ENCODE data around the gene TRIM62. TPM values are rescaled to one million over a fixed set of nuclear protein-coding genes. Genes with fewer than 3 reads are reported as not detected.

Gene TRIM62
- total RNA-seq, 1 donor from 2014 or later, result 14.0 TPM

DNA sequence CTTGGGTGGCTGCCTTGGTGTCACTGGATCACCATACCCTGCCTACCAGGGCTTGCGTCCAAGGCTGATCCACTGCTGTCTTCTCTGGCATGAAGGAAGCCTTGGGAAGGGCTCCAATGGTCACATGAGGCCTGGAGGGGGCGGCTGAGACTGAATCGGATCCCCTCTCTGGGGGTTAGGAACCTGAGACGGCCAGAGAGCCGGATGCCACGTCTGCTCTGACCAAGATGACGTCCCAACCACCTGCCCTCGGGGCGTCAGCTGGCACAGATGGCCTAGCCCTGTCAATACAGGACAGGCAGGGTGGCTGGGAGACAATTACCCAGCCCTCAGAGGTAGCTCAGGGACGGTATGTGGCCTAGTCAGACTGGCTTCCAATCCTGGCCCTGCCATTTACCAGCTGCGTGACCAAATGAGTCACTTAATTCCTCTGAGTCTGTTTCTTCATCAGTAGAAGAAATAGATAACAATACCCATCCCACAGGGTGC is 5.4 kb downstream of the TRIM62 start:
- H3K4me3 Mint-ChIP-seq, result no peak overlapping the region
- no peaks in the 10 kb centered on the region for H3K9me3 Mint-ChIP-seq
- H3K36me3 Mint-ChIP-seq, result peaks cover 3% of the 10 kb centered on the region
- H3K27ac Mint-ChIP-seq, result peak overlapping the region; percentile 92
- DNase-seq (ENCODE audit: extremely low spot score, unreplicated experiment), result no peak
- TF ChIP-seq, protein P1, sequence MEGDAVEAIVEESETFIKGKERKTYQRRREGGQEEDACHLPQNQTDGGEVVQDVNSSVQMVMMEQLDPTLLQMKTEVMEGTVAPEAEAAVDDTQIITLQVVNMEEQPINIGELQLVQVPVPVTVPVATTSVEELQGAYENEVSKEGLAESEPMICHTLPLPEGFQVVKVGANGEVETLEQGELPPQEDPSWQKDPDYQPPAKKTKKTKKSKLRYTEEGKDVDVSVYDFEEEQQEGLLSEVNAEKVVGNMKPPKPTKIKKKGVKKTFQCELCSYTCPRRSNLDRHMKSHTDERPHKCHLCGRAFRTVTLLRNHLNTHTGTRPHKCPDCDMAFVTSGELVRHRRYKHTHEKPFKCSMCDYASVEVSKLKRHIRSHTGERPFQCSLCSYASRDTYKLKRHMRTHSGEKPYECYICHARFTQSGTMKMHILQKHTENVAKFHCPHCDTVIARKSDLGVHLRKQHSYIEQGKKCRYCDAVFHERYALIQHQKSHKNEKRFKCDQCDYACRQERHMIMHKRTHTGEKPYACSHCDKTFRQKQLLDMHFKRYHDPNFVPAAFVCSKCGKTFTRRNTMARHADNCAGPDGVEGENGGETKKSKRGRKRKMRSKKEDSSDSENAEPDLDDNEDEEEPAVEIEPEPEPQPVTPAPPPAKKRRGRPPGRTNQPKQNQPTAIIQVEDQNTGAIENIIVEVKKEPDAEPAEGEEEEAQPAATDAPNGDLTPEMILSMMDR (conservative IDR thresholded peaks at IDR 0.05), result no peak
- peaks cover 36% of the 10 kb centered on the region for H3K4me1 Mint-ChIP-seq (ENCODE audit: unreplicated experiment)
- no peaks in the 10 kb centered on the region for H3K27me3 Mint-ChIP-seq

DNA sequence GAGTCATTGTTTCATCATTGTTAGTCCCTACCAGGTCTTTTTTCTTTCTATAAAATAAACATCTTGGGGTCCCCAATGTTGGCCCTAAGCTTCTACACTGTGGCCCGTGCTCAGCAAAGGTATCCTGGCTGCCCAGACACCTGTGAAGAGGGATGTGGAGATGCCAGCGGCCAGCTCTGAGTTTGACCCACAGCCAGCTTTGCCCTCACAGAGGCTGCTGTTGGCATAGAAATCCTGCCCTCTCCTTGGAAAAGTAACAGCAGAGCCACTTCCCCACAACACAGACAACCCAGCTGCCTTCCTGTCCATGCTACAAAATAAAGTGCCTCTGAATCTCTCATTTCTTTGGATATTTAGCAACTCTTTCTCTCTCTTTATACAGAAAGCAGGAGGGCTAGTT is 6.0 kb downstream of the TRIM62 start:
- peaks cover 3% of the 10 kb centered on the region for H3K36me3 Mint-ChIP-seq
- no peak overlapping the region for H3K4me3 Mint-ChIP-seq
- no peaks in the 10 kb centered on the region for H3K9me3 Mint-ChIP-seq
- H3K27me3 Mint-ChIP-seq, result no peaks in the 10 kb centered on the region
- peak overlapping the region; percentile 92 for H3K27ac Mint-ChIP-seq
- peaks cover 42% of the 10 kb centered on the region for H3K4me1 Mint-ChIP-seq (ENCODE audit: unreplicated experiment)
- TF ChIP-seq, protein P1 (conservative IDR thresholded peaks at IDR 0.05), result no peak
- DNase-seq (ENCODE audit: extremely low spot score, unreplicated experiment), result no peak

DNA sequence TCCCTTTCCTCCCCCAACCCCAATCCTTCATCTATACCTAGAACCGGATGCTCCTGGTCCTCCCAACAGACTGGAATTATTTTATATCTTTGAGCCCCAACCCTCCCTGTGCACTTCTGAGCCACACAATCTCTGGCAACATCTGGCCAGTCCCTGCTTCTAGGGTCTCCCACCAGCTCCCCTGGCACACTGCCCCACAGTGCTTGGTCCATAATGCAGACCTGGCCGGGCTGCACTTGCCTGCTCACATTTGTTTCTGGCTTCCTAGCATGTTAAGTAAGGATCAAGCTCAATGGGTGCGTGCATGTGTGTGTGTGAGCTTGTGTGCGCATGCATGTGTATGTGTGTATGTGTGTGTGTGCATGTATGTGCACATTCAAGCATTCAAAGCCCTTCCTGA is 8.8 kb downstream of the TRIM62 start:
- Mint-ChIP-seq H3K27me3 (no peaks in the 10 kb centered on the region), H3K4me3 (peak overlapping the region; percentile 53), H3K36me3 (peaks cover 7% of the 10 kb centered on the region), H3K9me3 (no peaks in the 10 kb centered on the region), H3K4me1 (ENCODE audit: unreplicated experiment) (peaks cover 41% of the 10 kb centered on the region), H3K27ac (peak overlapping the region; percentile 93)
- DNase-seq (ENCODE audit: extremely low spot score, unreplicated experiment), result no peak
- TF ChIP-seq, protein P1 (conservative IDR thresholded peaks at IDR 0.05), result no peak

DNA sequence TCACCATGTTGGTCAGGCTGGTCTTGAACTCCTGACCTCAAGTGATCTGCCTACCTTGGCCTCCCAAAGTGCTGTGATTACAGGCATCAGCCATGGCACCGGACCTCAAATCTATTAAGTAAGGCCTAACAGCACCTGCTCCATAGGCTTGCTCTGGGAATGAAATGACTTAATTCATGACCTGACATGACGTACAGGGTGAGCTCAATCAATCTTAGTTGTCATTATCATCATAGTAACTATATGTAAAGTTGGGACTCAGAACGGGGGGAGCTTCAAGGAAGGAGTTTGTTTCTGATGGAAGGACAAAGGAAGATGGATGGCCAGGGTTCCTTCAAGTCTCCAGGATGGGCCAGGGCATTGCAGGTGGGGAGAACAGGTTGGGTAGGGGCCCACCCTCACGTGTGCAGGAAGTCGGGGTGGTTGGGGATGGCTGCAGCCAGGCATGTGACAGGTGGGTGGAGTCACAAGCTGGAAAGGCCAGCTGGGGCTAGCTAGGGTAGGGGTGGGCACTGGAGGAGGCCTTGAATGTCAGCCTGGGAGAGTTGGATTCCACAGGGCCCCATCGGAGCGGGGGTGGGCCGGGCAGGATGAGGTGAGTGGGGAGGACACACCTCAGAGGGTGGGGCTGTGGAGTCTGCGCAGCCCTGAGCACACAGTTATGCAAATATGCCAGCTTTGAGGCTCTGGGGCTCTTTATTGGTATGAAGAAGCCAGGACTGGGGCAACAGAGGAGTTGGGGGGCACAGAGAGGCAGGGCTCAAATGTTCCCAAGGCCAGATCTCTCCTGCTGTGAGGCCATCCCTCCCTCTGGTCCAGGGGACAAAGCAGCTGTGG is 9.6 kb downstream of the TRIM62 start:
- H3K27ac Mint-ChIP-seq, result peak overlapping the region; percentile 93
- no peak for DNase-seq (ENCODE audit: extremely low spot score, unreplicated experiment)
- peak overlapping the region; percentile 40 for H3K4me3 Mint-ChIP-seq
- H3K4me1 Mint-ChIP-seq (ENCODE audit: unreplicated experiment), result peaks cover 34% of the 10 kb centered on the region
- peaks cover 6% of the 10 kb centered on the region for H3K9me3 Mint-ChIP-seq
- TF ChIP-seq, protein P1 (conservative IDR thresholded peaks at IDR 0.05), result no peak
- no peaks in the 10 kb centered on the region for H3K27me3 Mint-ChIP-seq
- H3K36me3 Mint-ChIP-seq, result peaks cover 14% of the 10 kb centered on the region

DNA sequence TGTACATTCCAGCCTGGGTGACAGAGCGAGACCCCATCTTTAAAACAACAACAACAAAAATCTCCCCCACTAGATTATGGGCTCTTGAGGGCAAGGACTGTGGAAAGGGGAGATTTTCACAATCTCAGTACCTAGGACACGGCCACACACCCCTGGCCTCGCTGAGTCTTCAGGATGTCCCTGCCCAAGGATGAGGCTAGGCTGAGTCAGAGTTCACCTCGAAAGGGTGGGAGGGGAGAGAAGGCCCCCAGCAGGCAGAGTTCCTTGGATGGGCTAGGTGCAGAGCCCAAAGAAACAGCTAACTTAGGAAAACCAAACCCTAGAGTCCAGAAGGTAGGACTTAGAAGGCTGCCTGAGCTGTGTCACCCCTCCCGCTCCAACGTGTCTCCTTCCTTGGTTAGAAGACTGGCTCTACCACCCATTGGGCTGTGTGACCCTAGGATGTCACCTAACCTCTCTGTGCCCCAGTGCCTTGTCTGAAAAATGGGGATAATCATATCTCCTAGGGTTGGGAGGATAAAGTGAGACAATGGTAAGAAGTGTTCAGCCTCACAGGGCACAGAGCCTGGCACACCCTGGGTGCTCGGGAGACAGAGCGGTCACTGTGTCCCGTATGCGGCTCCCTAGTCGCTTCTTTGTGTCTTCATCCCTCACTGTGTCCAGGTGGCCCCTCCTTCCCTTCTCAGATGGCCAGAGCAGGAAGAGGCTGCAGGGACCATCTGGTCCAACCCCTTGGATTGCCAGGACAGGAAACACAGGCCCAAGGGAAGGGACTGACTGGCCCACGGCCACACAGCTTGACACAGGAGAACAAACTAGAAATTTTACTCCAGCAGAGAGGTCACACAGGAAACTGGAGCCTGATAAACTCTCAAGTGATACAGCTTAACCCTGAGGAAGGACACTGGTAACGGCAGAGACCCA is 11.2 kb downstream of the TRIM62 start:
- Mint-ChIP-seq H3K27me3 (no peaks in the 10 kb centered on the region), H3K4me1 (ENCODE audit: unreplicated experiment) (peaks cover 40% of the 10 kb centered on the region), H3K4me3 (no peak overlapping the region), H3K27ac (peak overlapping the region; percentile 93), H3K9me3 (peaks cover 11% of the 10 kb centered on the region), H3K36me3 (peaks cover 26% of the 10 kb centered on the region)
- TF ChIP-seq, protein P1 (conservative IDR thresholded peaks at IDR 0.05), result no peak
- no peak for DNase-seq (ENCODE audit: extremely low spot score, unreplicated experiment)
